Adipose tissue (tissue), 3 donors: ENCODE results near the gene SBNO1. TPM values are rescaled to one million over a fixed set of nuclear protein-coding genes. Genes with fewer than 3 reads are reported as not detected.
"Not testable (repeated sequence)": the region's sequence is repeated elsewhere in the genome, so short reads cannot be mapped to it uniquely, and the experiment has no call there.

ENCODE experiments used
- H3K27ac ChIP-seq: one replicate; pipeline ENCODE4 v1.5.1; 2013; ENCODE audit warnings: low read depth, low read length
- WGBS, 3 donors: extraction: QIAGEN DNeasy Blood & Tissue Kit; methylation state at CpG; one replicate each; pipeline ENCODE4 v1.1.7; 2013; 5-methylcytosine and 5-hydroxymethylcytosine counted together
- polyA plus RNA-seq, 3 donors: library from polyadenylated mRNA; stranded (reverse); fragments of 200-250 nt; gene quantifications; one replicate each; pipeline ENCODE4 v1.2.3, GENCODE V29; 2013
- donor health status: healthy with polysubstance abuse.
- donor health status: Bipolar disorder and iron deficiency.
- donor health status: healthy.

Gene SBNO1
- polyA plus RNA-seq, 3 donors: 2.9 to 5.2 (median 4.9) TPM

DNA sequence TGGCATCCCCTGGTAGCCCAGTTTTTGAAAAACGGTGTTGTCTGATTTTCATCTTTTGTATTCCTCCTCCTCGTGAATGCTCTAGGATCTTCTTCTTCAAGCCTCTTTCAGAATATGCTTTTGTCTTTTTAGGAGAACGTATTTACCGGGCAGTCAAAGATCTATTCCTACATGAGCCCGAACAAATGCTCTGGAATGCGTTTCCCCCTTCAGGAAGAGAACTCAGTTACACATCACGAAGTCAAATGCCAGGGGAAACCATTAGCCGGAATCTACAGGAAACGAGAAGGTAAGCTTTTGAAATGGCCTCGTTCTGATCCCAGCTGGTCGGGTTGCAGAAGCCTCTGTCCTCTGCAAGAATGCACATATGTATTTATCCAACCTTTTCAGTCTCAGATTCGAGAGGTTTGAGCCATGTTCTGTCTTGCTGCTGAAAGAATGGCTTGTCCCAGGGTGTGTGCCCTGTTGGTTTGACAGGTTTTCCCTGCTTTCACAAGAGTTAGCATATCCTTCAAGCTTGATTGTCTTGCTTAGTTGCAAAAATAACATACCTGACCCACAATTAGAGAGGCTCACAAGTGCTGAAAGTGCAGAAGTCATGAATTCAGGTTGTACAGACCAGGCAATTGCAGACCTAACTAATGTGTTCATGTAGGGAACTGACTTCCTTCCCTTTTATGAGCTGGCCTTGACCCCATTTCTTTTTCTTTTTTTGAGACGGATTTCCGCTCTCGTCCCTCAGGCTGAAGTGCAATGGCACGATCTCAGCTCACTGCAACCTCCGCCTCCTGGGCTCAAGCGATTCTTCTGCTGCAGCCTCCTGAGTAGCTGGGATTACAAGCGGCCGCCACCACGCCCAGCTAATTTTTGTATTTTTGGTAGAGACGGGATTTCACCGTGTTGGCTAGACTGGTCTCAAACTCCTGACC, 26.1 kb upstream of the SBNO1 start:
- peak overlapping the region; percentile 35 for H3K27ac ChIP-seq
- WGBS, 3 donors: 49 to 83% (median 56%) methylated on average over 23 of the region's 23 CpGs

DNA sequence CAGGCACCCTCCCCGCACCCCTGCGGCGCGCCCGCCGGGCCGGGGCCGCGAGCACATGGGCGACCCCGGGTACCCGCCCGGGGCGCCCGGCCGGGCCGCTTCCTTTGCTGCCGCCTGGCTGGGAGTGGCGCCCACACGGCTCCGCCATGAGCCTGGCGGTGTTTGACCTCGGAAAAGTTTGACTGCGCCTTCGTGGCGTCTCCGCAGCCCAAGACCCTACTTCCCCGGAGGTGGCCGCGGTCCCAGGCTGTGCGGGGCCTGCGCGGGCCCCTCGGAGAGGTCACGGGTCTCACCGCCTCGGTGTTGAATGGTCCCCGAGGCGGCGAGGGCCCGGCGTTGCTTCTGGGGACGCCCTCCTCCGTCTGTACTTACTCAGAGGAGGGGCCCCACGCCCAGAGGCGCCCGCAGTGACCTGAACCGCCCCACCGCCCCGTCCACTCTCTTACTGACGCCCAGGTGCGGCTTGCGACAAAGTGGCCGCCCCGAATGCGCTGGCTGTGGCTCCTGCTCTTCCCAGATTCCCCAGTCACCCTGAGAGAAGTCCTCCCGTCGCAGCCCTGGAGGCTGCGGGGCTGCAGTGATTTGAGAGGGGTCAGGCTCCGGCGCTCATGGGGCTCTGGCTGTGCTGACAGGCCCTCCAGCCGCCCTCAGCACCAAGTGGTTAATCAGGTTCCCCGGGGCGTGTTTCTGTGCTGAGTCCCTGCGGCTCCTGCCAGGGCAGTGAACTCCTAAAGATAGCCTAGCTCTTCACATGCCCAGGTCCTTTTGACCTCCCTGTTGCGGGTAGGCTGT, 25.1 kb upstream of the SBNO1 start:
- 4 to 6% (median 6%) methylated on average over 48 to 66 of the region's 66 CpGs for WGBS, 3 donors
- peak overlapping the region; percentile 35 for H3K27ac ChIP-seq

DNA sequence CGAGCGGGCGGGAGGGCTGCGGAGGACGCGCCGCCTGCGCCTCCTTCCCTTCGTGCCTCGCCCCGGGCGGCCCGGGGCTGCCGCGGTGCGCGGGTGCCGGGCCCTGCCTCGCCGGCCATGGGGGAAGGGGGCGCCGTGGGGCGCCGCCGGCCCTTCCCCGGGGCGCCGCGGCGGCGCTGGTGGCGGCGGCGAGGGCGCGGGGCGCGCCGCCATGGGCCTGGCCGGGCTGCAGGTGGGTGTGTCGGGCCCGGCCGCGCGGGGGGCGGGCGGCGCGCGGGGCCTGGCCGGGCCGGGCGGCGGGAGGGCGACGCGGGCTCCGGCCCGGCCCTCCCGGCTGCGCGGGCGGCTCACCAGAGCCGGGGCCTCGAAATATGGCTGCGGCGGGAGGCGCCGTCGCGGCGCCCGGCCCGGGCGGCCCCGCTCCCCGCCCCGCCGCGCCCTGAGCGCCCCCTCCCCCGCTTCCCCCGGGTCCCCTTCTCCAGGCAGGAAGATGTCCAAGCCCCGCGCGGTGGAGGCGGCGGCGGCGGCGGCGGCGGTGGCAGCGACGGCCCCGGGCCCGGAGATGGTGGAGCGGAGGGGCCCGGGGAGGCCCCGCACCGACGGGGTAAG, 24.4 kb upstream of the SBNO1 start:
- H3K27ac ChIP-seq: peak overlapping the region; percentile 59
- WGBS, 3 donors: 1% methylated on average over 17 to 50 of the region's 102 CpGs

DNA sequence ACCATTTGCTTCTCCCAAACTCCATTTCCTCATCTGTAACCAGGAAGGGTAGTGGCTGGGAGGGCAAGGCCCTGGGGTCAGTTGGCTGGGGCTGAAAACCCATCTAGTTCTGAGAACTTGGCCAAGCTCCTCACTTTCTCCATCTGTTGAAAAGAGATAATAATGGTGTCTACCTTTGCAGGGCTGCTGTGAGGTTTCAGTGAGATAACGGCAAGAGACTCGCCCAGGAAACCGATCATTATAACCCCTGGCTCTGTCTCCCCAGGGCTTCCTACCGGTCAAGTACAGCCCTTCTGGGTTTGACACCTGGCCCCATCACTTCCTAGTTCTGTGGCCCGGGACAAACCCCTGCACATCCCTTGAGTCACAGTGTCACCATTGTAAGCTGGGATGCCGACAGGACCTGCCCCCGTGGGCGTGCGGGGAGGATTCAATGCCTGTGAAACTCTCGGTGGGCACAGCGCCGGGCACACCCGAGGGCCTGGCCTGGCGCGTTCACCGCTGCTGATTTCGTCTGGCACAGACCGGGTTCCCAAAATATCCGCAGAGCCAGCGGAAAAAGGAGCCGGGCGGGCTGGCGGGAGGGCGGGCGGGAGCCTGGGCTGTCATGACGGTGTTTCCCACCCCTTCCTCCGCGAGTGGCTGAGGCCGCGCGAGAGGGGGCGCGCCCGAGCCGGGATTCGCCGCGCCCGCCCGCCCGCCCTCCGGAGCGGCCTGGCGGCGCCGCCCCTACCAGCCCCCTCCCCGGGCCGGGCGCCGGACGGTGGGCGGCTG, 23.7 kb upstream of the SBNO1 start:
- peak overlapping the region; percentile 59 for H3K27ac ChIP-seq
- 0 to 1% (median 1%) methylated on average over 26 to 49 of the region's 52 CpGs for WGBS, 3 donors

DNA sequence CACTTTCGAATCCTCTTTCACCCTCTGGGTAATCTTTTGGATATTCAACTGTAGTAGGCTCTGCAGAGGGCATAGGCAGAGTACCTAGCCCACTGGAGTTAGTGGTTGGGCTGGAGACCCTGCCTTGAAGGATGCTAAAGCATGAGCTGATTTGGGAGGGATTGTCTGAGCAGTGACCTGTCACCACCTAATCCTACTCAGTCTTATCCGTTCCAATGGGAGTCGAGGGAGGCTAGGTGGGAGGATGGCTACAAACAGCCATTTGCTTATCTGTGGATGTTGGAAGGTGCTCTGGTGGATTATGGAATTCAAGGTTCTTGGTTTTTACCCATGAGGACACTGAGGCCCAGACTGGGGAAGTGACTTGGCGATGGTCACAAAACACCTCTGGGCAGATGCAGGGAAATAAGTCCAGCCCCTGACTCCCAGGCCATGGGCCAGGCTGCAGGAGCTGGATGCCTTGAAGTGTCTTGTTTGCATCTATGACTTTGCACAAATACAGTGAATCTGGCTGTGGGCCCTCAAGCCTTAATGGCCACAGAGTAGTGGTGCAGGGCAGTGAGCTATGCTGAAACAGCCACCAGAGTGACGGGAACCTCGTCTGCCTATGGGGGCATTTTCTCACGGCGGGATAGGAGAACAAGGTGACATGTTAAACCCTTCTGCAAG, 23.0 kb upstream of the SBNO1 start:
- peak overlapping the region; percentile 59 for H3K27ac ChIP-seq
- 55 to 62% (median 56%) methylated on average over 8 of the region's 8 CpGs for WGBS, 3 donors

DNA sequence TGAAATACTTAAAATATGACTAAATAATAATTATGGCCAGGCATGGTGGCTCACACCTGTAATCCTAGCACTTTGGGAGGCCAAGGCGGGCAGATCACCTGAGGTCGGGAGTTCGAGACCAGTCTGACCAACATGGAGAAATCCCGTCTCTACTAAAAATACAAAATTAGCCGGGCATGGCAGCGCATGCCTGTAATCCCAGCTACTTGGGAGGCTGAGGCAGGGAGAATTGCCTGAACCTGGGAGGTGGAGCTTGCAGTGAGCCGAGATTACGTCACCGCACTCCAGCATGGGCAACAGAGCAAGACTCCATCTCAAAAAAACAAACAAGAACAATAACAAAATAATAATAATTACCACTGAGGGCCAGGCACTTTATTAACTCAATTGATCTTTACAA, 20.9 kb upstream of the SBNO1 start:
- WGBS, 3 donors: 94 to 98% (median 95%) methylated on average over 9 of the region's 9 CpGs
- not testable (repeated sequence) for H3K27ac ChIP-seq

DNA sequence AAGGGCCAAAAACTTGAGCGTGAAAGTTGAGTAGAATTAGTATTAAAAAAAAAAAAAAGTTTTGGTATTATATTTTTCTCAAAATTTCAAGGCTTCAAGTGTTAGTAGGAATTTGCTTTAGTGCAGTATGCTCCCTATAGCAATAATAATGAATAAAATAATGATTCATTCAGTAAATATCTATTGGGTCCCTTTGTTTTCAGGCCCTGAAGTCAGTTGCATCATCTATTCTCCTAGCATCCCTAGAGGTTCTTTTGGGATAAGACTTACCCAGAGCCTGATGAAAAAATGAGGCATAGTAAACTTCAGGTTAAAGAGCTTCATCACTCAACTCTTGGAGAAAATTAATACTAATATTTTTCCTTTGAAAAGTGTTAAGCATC, 20.3 kb upstream of the SBNO1 start:
- no peak overlapping the region for H3K27ac ChIP-seq

DNA sequence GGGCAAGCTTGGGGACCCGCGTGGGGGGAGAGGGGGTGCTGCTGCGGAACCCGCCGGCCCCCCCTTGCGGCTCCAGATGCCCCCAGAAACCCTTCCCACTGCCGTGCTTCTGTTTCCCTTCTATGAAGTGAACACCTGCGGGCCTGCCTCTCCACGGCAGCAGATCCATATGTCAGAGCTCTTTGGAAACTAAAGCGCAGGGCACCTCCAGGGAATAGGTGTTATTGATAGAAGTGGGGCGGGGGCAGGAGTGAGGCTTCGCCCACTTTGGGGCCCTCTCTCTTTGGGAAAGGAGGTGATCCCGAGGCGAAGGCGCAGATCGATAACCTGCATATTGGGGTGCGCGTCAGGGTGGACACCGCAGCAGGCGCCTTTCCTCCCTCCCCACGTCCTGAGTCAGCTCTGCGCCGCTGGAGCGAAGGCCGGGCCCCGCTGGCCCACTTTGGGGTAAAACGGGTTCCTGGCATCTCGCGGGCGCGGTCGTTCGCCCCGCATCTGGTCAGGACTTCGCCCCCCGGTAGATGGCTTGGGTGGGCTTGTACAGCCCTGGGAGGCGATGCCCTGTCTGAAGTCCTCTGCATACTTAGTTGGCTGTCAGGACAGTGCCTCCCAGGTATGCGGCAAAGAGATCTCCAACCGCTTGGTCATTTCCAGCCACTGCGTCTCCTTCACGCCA, 19.8 kb upstream of the SBNO1 start:
- no peak overlapping the region for H3K27ac ChIP-seq
- WGBS, 3 donors: 1 to 2% (median 2%) methylated on average over 41 of the region's 41 CpGs

More for the DNA sequence above, 20.3 kb upstream of the SBNO1 start:
- WGBS, 3 donors: 0 to 26% (median 9%) methylated on average over 1 of the region's 1 CpG

DNA sequence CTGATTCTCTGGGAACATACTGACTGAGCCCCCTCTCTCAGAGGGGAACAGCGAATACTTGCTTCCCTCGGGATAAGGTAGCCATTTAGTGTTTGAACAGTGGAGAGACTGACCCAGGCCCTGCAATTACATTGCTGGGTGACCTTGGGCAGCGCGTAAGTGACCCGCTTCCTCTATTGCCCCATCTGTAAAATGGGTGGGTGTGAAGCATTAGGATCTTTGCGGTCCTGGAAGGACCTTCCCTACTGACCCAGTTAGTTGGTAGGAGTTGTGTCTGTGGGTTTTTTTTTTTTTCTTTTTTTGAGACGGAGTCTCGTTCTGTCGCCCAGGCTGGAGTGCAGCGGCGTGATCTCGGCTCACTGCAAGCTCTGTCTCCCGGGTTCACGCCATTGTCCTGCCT, 18.0 kb upstream of the SBNO1 start:
- no peak overlapping the region for H3K27ac ChIP-seq
- WGBS, 3 donors: 93 to 98% (median 95%) methylated on average over 7 to 14 of the region's 14 CpGs

DNA sequence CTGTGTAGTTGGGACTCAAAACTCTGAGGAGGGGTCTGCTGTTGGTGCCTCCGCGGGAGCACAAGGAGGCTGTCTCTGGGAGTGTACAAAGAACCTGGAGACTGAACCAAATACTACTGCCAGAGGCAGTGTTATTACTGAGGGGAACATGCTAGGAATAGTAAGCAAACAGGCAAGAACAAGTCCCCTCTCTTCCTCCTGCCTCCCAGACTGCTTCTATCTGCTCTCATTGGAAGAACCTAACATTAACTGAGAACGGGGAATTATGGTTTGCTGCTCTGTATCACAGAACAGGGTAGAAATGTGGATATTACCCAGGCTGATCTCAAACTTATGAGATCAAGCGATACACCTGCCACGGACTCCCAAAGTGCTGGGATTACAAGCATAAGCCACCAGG, 14.7 kb upstream of the SBNO1 start:
- 85 to 91% (median 86%) methylated on average over 5 of the region's 5 CpGs for WGBS, 3 donors
- no peak overlapping the region for H3K27ac ChIP-seq

DNA sequence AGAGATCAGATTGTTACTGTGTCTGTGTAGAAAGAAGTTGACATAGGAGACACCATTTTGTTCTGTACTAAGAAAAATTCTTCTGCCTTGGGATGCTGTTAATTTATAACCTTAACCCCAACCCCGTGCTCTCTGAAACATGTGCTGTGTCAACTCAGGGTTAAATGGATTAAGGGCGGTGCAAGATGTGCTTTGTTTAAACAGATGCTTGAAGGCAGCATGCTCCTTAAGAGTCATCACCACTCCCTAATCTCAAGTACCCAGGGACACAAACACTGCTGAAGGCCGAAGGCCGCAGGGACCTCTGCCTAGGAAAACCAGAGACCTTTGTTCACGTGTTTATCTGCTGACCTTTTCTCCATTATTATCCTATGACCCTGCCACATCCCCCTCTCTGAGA, 7.8 kb upstream of the SBNO1 start:
- WGBS, 3 donors: 58 to 75% (median 65%) methylated on average over 3 to 5 of the region's 5 CpGs
- H3K27ac ChIP-seq: not testable (repeated sequence)

DNA sequence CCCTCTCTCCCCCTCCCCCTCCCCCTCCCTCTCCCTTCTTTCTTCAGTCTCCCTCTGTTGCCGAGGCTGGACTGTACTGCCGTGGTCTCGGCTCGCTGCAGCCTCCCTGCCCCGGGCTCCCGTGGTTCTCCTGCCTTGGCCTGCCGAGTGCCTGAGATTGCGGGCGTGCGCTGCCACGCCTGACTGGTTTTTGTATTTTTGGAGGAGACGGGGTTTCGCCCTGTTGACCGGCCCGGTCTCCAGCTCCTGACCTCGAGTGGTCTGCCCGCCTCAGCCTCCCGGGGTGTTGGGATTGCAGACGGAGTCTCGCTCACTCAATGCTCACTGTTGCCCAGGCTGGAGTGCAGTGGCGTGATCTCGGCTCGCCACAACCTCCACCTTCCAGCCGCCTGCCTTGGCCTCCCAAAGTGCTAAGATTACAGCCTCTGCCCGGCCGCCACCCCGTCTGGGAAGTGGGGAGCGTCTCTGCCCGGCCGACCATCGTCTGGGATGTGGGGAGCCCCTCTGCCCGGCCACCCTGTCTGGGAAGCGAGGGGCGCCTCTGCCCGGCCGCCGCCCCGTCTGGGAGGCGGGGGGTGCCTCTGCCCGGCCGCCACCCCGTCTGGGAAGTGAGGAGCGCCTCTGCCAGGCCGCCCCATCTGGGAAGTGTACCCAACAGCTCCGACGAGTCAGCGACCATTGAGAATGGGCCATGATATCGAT, 7.2 kb upstream of the SBNO1 start:
- not testable (repeated sequence) for H3K27ac ChIP-seq
- 93 to 94% (median 93%) methylated on average over 46 to 48 of the region's 48 CpGs for WGBS, 3 donors

DNA sequence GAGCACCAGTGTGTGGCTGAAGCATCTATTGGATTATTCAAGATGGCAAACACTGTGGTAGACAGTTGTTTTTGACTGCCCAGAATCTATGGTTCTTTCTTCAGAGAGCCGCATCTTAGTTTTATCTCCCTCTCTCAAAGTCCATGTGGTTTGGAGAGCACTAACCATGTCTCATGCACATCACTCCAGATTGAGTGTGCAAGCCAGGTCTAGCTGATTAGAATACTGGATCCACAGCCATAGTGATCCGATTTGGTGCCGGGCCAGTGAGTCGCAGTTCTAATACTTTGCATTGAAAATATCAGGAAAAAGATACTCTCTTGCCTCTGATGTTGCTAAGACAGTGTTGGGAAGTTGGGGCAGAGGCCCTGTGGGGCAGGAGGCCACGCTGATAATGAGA, 4.6 kb upstream of the SBNO1 start:
- WGBS, 3 donors: 95 to 97% (median 97%) methylated on average over 5 of the region's 5 CpGs
- no peak overlapping the region for H3K27ac ChIP-seq

DNA sequence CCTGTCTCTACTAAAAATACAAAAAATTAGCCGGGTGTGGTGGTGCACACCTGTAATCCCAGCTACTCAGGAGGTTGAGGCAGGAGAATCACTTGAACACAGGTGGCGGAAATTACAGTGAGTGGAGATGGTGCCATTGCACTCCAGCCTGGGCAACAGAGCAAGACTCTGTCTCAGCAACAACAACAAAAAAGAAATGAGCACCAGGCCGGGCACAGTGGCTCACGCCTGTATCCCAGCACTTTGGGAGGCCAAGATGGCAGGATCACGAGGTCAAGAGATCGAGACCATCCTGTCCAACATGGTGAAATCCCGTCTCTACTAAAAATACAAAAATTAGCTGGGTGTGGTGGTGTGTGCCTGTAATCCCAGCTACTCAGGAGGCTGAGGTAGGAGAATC, 3.8 kb upstream of the SBNO1 start:
- WGBS, 3 donors: 93 to 94% (median 94%) methylated on average over 7 of the region's 7 CpGs
- H3K27ac ChIP-seq: not testable (repeated sequence)

DNA sequence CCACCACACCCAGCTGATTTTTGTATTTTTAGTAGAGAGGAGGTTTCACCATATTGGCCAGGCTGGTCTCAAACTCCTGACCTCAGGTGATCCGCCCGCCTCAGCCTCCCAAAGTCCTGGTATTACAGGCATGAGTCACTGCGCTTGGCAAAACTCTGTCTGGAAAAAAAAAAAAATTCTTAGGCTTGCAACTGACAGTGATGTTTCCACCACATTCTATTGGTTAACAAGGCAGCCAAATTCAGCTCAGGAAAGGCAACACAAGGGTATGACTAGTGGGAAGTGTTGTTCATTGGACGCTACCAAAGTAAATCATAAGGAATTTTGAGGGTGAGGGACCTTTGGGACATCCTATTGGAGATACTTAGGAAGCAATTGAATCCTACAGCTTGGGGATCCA, 2.9 kb upstream of the SBNO1 start:
- no peak overlapping the region for H3K27ac ChIP-seq
- WGBS, 3 donors: 94 to 97% (median 96%) methylated on average over 4 of the region's 4 CpGs

DNA sequence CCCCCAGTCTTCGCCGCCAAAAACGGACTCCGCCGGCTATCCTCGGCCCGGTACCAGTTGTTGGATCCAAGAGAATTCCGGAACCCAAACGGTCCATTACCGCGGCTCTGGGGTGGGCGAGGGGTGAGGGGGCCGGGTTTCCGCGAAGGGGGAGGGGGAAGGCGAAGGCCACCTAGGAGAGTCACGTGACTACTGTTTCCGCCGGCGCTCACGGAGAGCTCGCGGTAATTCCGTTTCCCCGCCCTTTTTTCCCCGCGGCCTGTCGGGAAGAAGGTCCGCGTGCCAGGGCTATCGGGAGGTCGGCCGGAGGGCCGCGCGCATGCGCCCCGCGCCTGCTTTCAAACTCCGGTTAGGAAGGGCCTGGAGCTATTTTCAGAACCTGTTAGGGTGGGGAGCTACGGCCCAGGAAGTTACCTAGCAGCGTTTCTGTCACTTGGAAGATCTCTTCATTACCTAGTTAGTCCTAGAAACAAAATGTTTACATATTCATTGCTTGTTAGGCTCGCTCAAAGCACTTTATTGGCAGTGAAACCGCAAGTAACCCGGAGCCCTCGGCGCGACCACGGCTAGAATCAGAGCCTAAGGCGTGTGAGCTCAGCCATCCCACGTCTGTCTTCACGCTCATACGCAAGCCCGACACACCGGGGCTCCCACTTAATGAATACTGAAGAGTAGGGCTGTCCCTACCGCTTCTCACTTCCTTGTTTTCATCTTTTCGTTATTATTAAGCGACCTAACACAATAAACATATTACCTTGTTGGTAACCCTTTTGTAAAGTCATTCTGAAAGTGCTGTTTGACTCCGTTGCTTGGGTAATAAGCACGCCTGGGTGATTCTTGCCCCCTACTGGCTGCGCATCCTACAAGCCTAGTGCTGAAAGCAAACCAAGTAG, 624 bp upstream of the SBNO1 start:
- 0 to 1% (median 0%) methylated on average over 56 to 61 of the region's 61 CpGs for whole genome bisulfite sequencing, 3 donors
- H3K27ac ChIP-seq: peak overlapping the region; percentile 15
